ENCODE measurements around the gene PIWIL4.
"Not testable (repeated sequence)": the region's sequence is repeated elsewhere in the genome, so short reads cannot be mapped to it uniquely, and the experiment has no call there.

Gene PIWIL4

DNA sequence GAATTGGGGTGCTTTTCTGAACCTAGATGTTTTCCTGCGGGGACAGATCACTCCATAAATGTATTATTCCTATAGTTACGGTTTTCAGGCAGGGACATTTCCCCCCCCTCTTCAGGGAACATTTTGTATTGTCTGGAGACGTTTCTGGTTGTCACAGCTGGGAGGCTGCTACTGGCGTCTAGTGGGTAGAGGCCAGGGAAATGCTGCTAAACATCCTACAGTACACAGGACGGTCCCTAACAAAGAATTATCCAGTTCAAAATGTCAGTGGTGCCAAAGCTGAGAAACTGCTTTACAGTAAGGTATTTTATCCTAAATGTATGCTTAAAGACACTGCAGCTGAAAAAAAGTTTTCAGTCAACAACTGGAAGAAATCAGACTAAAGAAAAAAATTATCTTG lies 19.4 kb downstream of the PIWIL4 start:
- no peak for DNase-seq
- Mint-ChIP-seq H3K4me1 (ENCODE audit: low read depth) (peaks cover 14% of the 10 kb centered on the region), H3K36me3 (ENCODE audit: low read depth) (no peaks in the 10 kb centered on the region), H3K27ac (no peak overlapping the region), H3K4me3 (no peak overlapping the region), H3K9me3 (no peaks in the 10 kb centered on the region), H3K27me3 (no peaks in the 10 kb centered on the region)

DNA sequence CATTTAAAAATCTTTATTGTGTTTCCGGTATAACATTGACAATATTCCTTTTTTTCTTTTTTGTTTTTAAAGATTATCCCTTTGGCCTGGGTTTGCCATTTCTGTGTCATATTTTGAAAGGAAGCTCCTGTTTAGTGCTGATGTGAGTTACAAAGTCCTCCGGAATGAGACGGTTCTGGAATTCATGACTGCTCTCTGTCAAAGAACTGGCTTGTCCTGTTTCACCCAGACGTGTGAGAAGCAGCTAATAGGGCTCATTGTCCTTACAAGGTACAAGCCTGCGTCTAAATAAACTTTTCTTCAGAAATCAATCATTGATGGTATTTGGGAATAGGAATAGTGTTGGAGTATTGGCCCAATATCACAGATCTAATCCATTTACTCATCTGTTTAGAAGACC lies 19.8 kb downstream of the PIWIL4 start:
- H3K4me3 Mint-ChIP-seq = no peak overlapping the region
- DNase-seq = no peak
- H3K27me3 Mint-ChIP-seq = no peaks in the 10 kb centered on the region
- no peak overlapping the region for H3K27ac Mint-ChIP-seq
- H3K4me1 Mint-ChIP-seq (ENCODE audit: low read depth) = peaks cover 10% of the 10 kb centered on the region
- H3K36me3 Mint-ChIP-seq (ENCODE audit: low read depth) = no peaks in the 10 kb centered on the region
- no peaks in the 10 kb centered on the region for H3K9me3 Mint-ChIP-seq

DNA sequence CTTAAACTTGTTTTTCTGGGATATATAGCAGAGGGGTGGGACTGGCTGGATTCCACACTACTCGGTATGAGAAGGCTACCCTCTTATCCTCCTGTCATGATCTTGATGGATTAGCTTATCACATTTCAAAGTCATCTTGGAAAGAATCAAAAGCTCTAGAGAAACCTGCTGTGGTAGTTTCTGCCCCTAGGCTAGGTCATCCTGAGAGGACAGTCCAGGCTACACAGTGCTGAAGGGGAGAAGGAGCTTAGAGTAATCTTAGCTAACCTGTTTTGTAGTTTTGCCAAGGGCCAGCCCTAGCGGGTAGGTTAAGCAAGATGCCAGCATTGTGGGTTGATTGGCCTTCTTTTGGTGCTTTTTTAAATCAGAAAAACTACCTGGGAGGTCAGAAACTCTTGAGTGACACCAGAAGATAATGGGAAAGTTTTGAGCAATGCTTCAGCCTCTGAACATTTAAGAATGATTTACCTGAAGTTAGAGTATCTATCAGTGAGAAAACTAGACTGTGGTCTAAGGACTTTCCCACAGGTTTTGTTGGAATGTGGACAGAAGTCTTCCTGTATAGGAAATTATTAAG lies 21.3 kb downstream of the PIWIL4 start:
- peaks cover 3% of the 10 kb centered on the region for H3K4me1 Mint-ChIP-seq (ENCODE audit: low read depth)
- no peak overlapping the region for H3K27ac Mint-ChIP-seq
- no peak for DNase-seq
- H3K36me3 Mint-ChIP-seq (ENCODE audit: low read depth) = no peaks in the 10 kb centered on the region
- no peaks in the 10 kb centered on the region for H3K9me3 Mint-ChIP-seq
- H3K4me3 Mint-ChIP-seq = no peak overlapping the region
- H3K27me3 Mint-ChIP-seq = no peaks in the 10 kb centered on the region

DNA sequence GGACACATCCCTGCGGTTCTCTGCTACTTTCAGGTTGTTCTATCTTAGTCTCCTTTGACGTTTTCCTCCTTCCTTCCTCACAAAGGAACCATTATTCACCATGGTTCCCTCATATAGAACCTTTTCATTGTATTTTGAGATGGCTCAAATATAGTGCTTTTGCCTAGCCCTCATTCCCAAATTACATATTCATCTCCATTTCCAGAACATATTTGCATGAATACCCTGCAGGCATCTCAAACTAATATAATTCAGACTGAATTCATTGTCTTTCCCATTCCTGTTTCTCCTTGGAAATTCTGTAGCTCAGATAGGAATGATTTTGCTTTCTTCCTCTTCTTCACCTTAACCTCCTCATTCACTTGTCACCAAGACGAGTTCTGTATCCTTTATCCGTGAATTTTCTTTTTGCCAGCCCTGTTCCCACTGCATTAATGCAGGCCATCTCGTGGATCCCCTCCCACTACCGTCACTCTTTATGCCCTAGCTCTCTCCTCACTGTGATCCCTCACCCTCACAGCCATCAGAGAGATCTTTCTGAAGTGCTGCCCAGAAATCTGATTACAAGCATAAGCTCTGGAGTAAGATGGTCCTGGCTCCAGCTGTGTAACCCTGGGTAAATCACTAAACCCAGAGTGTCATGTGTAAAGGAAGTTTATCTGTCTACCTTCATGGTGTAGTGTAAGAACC lies 23.3 kb downstream of the PIWIL4 start:
- no peaks in the 10 kb centered on the region for H3K27me3 Mint-ChIP-seq

DNA sequence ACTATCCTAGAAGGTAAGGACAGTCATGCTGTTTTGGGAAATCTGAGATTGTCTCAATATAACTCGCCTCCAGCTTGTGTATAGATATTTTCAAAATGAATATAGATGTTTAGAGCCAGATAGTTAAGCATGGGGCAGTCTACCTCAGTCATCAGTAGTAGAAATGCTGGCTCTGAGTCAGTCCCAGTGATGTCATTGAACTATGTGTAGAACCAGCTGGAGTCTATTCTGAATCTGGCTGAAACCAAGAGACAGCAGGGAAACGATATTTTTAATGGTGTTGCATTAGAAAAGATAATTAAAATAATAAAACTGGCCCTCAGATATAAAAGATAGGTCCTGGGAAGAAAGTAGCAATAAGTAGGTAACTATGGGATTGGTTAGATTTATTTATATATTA lies 25.9 kb downstream of the PIWIL4 start:
- no peaks in the 10 kb centered on the region for H3K4me1 Mint-ChIP-seq (ENCODE audit: low read depth)
- H3K36me3 Mint-ChIP-seq (ENCODE audit: low read depth) = no peaks in the 10 kb centered on the region
- no peak for DNase-seq
- H3K9me3 Mint-ChIP-seq = no peaks in the 10 kb centered on the region
- H3K4me3 Mint-ChIP-seq = no peak overlapping the region
- no peak overlapping the region for H3K27ac Mint-ChIP-seq
- no peaks in the 10 kb centered on the region for H3K27me3 Mint-ChIP-seq

More for the DNA sequence above, 23.3 kb downstream of the PIWIL4 start:
- Mint-ChIP-seq H3K9me3 (no peaks in the 10 kb centered on the region), H3K4me1 (ENCODE audit: low read depth) (no peaks in the 10 kb centered on the region), H3K36me3 (ENCODE audit: low read depth) (no peaks in the 10 kb centered on the region), H3K4me3 (no peak overlapping the region), H3K27ac (no peak overlapping the region)
- DNase-seq = no peak

DNA sequence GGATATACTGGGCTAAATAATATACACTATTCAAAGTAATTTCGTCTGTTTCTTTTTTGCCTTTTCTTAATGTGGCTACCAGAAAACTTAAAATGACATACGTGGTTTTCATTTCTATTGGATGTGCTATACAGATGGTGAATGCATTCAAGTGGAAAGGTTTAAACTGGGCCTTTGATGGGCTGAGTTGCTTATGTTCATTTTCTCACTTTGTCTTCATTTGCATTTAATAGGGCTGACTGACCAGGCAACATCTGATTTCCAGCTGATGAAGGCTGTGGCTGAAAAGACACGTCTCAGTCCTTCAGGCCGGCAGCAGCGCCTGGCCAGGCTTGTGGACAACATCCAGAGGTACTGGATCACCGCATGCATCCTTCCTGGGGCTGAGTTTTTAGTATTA lies 27.9 kb downstream of the PIWIL4 start:
- DNase-seq = no peak
- no peaks in the 10 kb centered on the region for H3K9me3 Mint-ChIP-seq
- H3K27ac Mint-ChIP-seq = no peak overlapping the region
- H3K27me3 Mint-ChIP-seq = no peaks in the 10 kb centered on the region
- no peak overlapping the region for H3K4me3 Mint-ChIP-seq
- H3K4me1 Mint-ChIP-seq (ENCODE audit: low read depth) = no peaks in the 10 kb centered on the region
- no peaks in the 10 kb centered on the region for H3K36me3 Mint-ChIP-seq (ENCODE audit: low read depth)

DNA sequence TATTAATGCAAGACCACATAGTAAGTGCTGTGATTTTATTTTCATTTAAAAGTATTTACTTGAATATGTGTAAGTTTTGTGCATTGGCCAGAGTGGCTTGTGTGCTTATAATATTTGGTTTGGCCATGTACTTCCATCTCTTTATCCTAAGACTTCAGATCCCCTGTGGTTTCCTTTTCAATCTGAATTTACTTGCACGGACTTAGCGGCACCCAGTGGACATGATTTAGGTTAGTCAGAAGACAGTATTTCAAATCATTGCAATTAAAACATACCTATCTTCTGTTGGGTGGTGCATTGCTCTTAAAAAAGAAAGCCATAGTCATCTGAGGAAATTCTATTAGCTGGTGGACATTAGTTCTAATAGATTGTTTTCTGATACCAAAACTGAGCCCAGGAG lies 30.7 kb downstream of the PIWIL4 start:
- no peaks in the 10 kb centered on the region for H3K27me3 Mint-ChIP-seq
- H3K27ac Mint-ChIP-seq = no peak overlapping the region
- DNase-seq = no peak
- no peaks in the 10 kb centered on the region for H3K9me3 Mint-ChIP-seq
- H3K4me1 Mint-ChIP-seq (ENCODE audit: low read depth) = peaks cover under 1% of the 10 kb centered on the region
- no peaks in the 10 kb centered on the region for H3K36me3 Mint-ChIP-seq (ENCODE audit: low read depth)
- H3K4me3 Mint-ChIP-seq = no peak overlapping the region

DNA sequence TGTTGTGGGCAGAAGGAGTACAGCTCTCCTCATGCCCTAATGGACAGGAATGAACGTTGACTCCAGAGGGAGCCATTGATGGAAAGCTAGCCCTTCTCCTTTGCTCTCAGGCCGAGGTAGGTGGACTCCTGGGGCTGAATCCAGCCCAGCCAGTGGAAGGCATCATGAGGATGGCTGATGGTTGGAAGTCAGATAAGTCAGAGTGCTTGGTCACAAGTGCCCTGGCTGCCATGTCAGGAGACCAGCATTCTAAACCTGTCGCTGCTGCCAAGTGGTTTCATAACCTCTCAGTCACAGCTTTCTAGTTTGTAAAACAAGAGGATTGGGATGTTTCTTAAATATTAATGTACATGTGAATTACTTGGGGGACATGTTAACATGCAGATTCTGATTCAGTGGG lies 32.3 kb downstream of the PIWIL4 start:
- no peak for DNase-seq
- Mint-ChIP-seq H3K4me1 (ENCODE audit: low read depth) (peaks cover 2% of the 10 kb centered on the region), H3K9me3 (no peaks in the 10 kb centered on the region), H3K27me3 (no peaks in the 10 kb centered on the region), H3K4me3 (no peak overlapping the region), H3K36me3 (ENCODE audit: low read depth) (no peaks in the 10 kb centered on the region), H3K27ac (no peak overlapping the region)

DNA sequence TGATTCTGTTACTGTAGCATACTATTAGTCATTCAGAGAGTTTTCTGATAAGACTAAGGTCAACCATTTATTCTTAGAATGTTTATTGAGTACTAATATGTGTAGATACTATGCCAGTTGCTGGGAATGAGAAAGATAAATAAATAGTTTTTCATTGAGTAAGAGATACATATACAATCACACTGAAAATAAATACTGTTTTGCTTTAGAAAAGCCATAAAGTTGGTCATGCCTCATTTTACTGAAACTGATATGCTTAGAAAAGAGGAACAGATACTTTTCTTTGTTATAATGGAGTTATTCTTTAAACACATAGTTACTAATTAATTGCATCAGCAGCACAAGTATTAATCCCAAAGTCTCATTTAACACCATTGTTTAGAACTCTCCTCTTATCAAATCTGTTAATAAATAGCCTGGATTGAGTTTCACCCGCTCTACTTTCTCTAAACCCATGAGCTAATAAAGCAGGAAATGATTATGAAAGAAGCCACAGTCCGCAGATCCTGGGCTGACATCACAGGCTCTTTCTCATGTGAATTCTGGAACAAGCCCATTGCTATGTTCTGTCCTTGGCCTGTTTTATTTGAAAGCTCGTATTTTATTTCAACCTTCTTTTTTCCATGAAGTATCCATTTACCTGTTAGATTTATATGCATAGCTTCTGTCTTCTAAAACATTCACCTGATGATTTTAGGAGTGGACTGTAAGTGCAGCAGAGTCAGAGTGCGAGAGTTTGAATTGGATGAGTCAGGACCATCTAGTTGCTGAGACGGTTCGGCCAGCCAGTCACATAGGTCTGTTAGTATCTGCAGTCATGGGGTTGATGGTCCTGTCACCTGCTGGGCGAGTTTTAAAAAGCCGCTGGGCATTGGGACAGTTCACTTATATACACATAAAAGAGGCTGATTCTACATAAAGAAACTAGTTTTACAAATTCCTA lies 35.5 kb downstream of the PIWIL4 start:
- Mint-ChIP-seq H3K27me3 (no peaks in the 10 kb centered on the region), H3K36me3 (ENCODE audit: low read depth) (no peaks in the 10 kb centered on the region), H3K27ac (no peak overlapping the region), H3K4me3 (no peak overlapping the region), H3K9me3 (no peaks in the 10 kb centered on the region), H3K4me1 (ENCODE audit: low read depth) (peaks cover 2% of the 10 kb centered on the region)
- DNase-seq = peak; percentile 50

DNA sequence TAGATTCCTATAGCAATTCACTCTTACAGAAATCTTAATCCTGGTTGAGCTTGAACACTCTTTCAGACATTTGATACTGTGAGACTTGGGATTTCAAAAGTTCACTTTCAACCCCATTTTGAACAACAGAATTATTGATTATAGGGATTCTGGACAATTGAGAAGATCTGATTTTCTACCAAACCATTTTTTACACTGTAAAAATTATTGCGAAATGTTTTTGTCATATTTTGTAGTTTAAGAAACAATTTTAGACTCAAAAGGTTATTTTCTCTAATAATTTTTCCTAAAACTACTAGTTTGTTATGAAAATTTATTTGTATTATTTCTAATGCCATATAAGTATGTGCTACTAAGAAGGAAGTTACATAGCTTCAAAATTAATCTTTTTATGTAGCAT lies 36.4 kb downstream of the PIWIL4 start:
- Mint-ChIP-seq H3K27ac (no peak overlapping the region), H3K27me3 (no peaks in the 10 kb centered on the region), H3K4me1 (ENCODE audit: low read depth) (peaks cover 2% of the 10 kb centered on the region), H3K36me3 (ENCODE audit: low read depth) (no peaks in the 10 kb centered on the region), H3K9me3 (no peaks in the 10 kb centered on the region), H3K4me3 (no peak overlapping the region)
- no peak for DNase-seq

DNA sequence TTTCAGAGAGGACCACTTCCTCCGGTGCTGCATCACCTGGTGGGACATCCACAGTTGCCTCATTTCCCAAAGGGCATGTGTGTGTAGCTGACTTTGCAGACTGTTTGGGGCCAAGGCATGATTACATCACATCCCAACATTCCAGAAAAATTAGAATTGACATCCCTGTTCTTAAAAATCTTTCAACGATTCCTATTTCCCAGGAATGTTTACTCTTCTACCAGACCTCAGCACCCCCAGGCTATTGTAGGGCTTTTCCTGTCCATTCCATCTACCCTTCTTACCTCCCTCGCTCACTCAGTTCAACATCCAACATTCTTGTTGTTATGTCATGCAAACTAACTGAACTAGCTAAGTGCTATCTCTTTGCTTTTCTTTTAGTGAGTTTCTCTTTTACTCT lies 37.3 kb downstream of the PIWIL4 start:
- H3K9me3 Mint-ChIP-seq = no peaks in the 10 kb centered on the region
- no peaks in the 10 kb centered on the region for H3K27me3 Mint-ChIP-seq
- DNase-seq = no peak
- no peak overlapping the region for H3K27ac Mint-ChIP-seq
- no peaks in the 10 kb centered on the region for H3K36me3 Mint-ChIP-seq (ENCODE audit: low read depth)
- no peak overlapping the region for H3K4me3 Mint-ChIP-seq
- peaks cover 2% of the 10 kb centered on the region for H3K4me1 Mint-ChIP-seq (ENCODE audit: low read depth)

DNA sequence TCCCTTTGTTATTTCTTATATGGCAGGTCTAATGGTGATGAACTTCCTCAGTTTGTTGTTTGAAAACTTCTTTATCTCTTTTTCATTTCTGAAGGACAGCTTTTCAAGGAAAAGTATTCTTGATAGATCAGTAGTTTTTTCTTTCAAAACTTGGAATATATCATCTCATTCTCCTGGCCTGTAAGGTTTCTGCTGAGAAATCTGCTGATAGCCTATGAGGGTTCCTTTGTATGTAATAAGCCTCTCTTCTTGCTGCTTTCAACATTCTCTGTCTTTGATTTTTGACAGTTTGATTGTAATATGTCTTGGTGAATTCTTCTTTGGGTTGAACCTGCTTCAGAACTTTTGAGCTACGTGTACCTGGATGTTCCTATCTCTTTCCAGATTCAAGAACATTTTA lies 46.0 kb downstream of the PIWIL4 start:
- peaks cover 27% of the 10 kb centered on the region for H3K9me3 Mint-ChIP-seq
- no peaks in the 10 kb centered on the region for H3K4me1 Mint-ChIP-seq (ENCODE audit: low read depth)
- no peak overlapping the region for H3K27ac Mint-ChIP-seq
- H3K4me3 Mint-ChIP-seq = no peak overlapping the region
- no peaks in the 10 kb centered on the region for H3K27me3 Mint-ChIP-seq
- peaks cover 9% of the 10 kb centered on the region for H3K36me3 Mint-ChIP-seq (ENCODE audit: low read depth)
- DNase-seq = no peak

DNA sequence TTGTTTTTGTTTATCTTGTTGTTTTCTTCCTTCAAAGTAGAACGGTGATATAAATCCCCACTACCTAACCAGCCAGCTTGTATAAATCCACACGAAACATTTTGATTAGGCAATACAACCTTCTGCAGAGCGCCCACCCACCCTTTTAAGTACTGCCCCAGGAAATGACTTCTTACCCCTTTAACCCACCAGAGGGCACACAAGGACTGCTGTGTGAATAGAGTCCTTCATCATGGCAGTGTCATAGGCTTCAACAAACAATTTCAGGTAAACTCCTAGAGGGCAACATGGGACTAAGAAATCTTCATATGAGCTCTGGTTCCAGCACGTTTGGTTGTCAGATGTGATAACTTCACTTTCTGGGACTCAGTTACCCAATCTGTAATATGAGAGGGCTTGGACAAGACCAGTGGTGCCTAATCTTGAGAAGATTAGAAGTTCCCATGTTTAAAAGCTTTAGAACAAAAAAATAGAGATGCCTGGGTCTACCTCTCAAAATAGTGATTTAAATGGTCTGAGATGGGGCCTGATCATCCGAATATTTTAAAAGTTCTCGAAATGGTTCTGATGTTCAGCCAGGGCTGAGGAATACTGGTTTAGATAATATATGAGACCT lies 56.1 kb downstream of the PIWIL4 start:
- no peak overlapping the region for H3K27ac Mint-ChIP-seq
- no peak overlapping the region for H3K4me3 Mint-ChIP-seq
- peaks cover 1% of the 10 kb centered on the region for H3K4me1 Mint-ChIP-seq (ENCODE audit: low read depth)
- peaks cover 5% of the 10 kb centered on the region for H3K9me3 Mint-ChIP-seq
- H3K36me3 Mint-ChIP-seq (ENCODE audit: low read depth) = no peaks in the 10 kb centered on the region
- peaks cover 17% of the 10 kb centered on the region for H3K27me3 Mint-ChIP-seq
- no peak for DNase-seq

DNA sequence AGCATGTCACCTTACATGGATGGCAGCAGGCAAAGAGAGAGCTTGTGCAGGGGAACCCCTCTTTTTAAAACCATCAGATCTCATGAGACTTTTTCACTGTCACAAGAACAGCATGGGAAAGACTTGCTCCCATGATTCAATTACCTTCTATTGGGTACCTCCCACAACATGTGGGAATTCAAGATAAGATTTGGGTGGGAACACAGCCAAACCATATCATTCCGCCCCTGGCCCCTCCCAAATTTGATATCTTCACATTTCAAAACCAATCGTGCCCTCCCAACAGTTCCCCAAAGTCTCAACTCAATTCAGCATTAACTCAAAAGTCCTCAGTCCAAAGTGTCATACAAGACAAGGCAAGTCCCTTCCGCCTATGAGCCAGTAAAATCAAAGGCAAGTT lies 58.3 kb downstream of the PIWIL4 start:
- H3K9me3 Mint-ChIP-seq; H3K36me3 Mint-ChIP-seq (ENCODE audit: low read depth); DNase-seq; H3K4me3 Mint-ChIP-seq; H3K4me1 Mint-ChIP-seq (ENCODE audit: low read depth); H3K27ac Mint-ChIP-seq: not testable (repeated sequence)
- peaks cover 17% of the 10 kb centered on the region for H3K27me3 Mint-ChIP-seq
